H1 (cell line): ENCODE results near the gene TFF1. TPM values are rescaled to one million over a fixed set of nuclear protein-coding genes. Genes with fewer than 3 reads are reported as not detected.
"Not testable (repeated sequence)": the region's sequence is repeated elsewhere in the genome, so short reads cannot be mapped to it uniquely, and the experiment has no call there.

ENCODE experiments used
- CTCF ChIA-PET: fragments of 300-600 bp; sonication (Branson Sonifier 250); formaldehyde crosslinking; loops from one replicate; lab custom pipeline; 2021; ENCODE audit not compliant: partially characterized antibody; lab: Charles Lee
- POLR2A ChIA-PET: fragments of 300-600 bp; sonication (Branson Sonifier 250); formaldehyde crosslinking; loops from one replicate; lab custom pipeline; 2021; ENCODE audit warnings: inconsistent platforms; ENCODE audit not compliant: partially characterized antibody; lab: Charles Lee
- DNase-seq, 2 experiments: peaks; one replicate each; pipeline versions ENCODE4 v3.0.0 to v3.0.0-alpha.2; 2010 to 2022; ENCODE audit warnings: low spot score in 2 of 2, low read depth in 1 of 2, mixed read lengths in 1 of 2
- FAIRE-seq: peaks from 2 replicates; lab custom pipeline; 2011; peaks lifted over from hg19 to GRCh38; lab: Jason Lieb, UNC
- H2AFZ ChIP-seq: 2 replicates; pipeline ENCODE4 v1.8.1; 2012; ENCODE audit warnings: low read length, inconsistent platforms
- H2AK5ac ChIP-seq: 2 replicates; pipeline ENCODE4 v1.6.1; 2013; ENCODE audit warnings: low read depth, low read length
- H2BK120ac ChIP-seq: replicated peaks from 2 replicates; pipeline ENCODE3; 2013; ENCODE audit warnings: low read depth, low read length, inconsistent platforms
- H2BK12ac ChIP-seq: 2 replicates; pipeline ENCODE4 v1.6.1; 2013; ENCODE audit warnings: low read depth, low read length
- H2BK15ac ChIP-seq: 2 replicates; pipeline ENCODE4 v1.6.1; 2013; ENCODE audit warnings: low read length
- H2BK20ac ChIP-seq: 2 replicates; pipeline ENCODE4 v1.6.1; 2013; ENCODE audit warnings: low read length
- H2BK5ac ChIP-seq: 2 replicates; pipeline ENCODE4 v1.6.1; 2013; ENCODE audit warnings: low read depth, low read length
- H3K14ac ChIP-seq: 2 replicates; pipeline ENCODE4 v1.6.1; 2013; ENCODE audit warnings: inconsistent platforms; ENCODE audit not compliant: insufficient read length
- H3K18ac ChIP-seq: 2 replicates; pipeline ENCODE4 v1.6.1; 2013; ENCODE audit warnings: low read length; ENCODE audit errors: extremely low read depth
- H3K23ac ChIP-seq: 2 replicates; pipeline ENCODE4 v1.6.1; 2013; ENCODE audit warnings: inconsistent platforms; ENCODE audit not compliant: insufficient read length
- H3K23me2 ChIP-seq: 2 replicates; pipeline ENCODE4 v1.6.1; 2013; ENCODE audit warnings: low read depth, low read length
- H3K27ac ChIP-seq: 2 replicates; pipeline ENCODE4 v1.6.1; 2011; ENCODE audit warnings: low read depth, low read length, inconsistent platforms
- H3K27me3 ChIP-seq, 4 experiments: replicated peaks in 1 of 4; 1 replicate in 1 of 4; 2 replicates in 3 of 4; pipeline versions ENCODE4 v1.6.1 to v1.8.1; 2011 to 2013; ENCODE audit warnings: low read length in 3 of 4, mild to moderate bottlenecking in 3 of 4, inconsistent platforms in 2 of 4, mixed read lengths in 2 of 4, moderate library complexity in 1 of 4; ENCODE audit not compliant: control insufficient read depth in 3 of 4, insufficient read depth in 3 of 4; ENCODE audit errors: extremely low read depth in 1 of 4
- H3K36me3 ChIP-seq, 4 experiments: 2 replicates each; pipeline versions ENCODE4 v1.6.1 to v1.8.1; 2011 to 2013; ENCODE audit warnings: mild to moderate bottlenecking in 4 of 4, low read length in 3 of 4, moderate library complexity in 2 of 4, control low read depth in 1 of 4, inconsistent platforms in 1 of 4; ENCODE audit not compliant: insufficient read depth in 4 of 4, control insufficient read depth in 2 of 4
- H3K4ac ChIP-seq: replicated peaks from 2 replicates; pipeline ENCODE3; 2013; ENCODE audit warnings: low read length, low read depth, mixed read lengths, inconsistent platforms; ENCODE audit not compliant: insufficient read length
- H3K4me1 ChIP-seq, 4 experiments: replicated peaks in 1 of 4; 1 replicate in 1 of 4; 2 replicates in 3 of 4; pipeline versions ENCODE4 v1.6.1 to v1.8.1; 2011 to 2013; ENCODE audit warnings: low read length in 3 of 4, inconsistent platforms in 2 of 4, mixed read lengths in 1 of 4; ENCODE audit not compliant: insufficient read depth in 4 of 4, control insufficient read depth in 3 of 4
- H3K4me2 ChIP-seq, 2 experiments: 2 replicates each; pipeline versions ENCODE4 v1.6.1 to v1.8.1; 2011 to 2013; ENCODE audit warnings: low read depth in 2 of 2, low read length in 2 of 2, control low read depth in 1 of 2, inconsistent platforms in 1 of 2, mild to moderate bottlenecking in 1 of 2; ENCODE audit not compliant: insufficient read depth in 1 of 2
- H3K4me3 ChIP-seq, 4 experiments: fragments of 200-600, 300-600 bp in 1 of 4; sonication (generic), shearing (Covaris generic), sonication (Bioruptor Twin) in 1 of 4; 2 replicates each; pipeline versions ENCODE4 v1.5.1 to v1.8.1; 2011 to 2016; ENCODE audit warnings: low read length in 4 of 4, low read depth in 3 of 4, control low read depth in 2 of 4, inconsistent platforms in 2 of 4, mild to moderate bottlenecking in 2 of 4, mixed read lengths in 1 of 4, moderate library complexity in 1 of 4; ENCODE audit not compliant: insufficient read depth in 2 of 4; ENCODE audit errors: extremely low read depth in 1 of 4
- H3K56ac ChIP-seq: replicated peaks from 2 replicates; pipeline ENCODE3; 2013; ENCODE audit warnings: low read depth, mild to moderate bottlenecking, mixed read lengths, low read length, inconsistent platforms; ENCODE audit not compliant: insufficient read length
- H3K79me1 ChIP-seq: 2 replicates; pipeline ENCODE4 v1.6.1; 2013; ENCODE audit warnings: low read depth, low read length, control low read depth
- H3K79me2 ChIP-seq, 2 experiments: 2 replicates each; pipeline versions ENCODE4 v1.6.1 to v1.8.1; 2012 to 2013; ENCODE audit warnings: low read length in 2 of 2, mild to moderate bottlenecking in 2 of 2, inconsistent platforms in 1 of 2; ENCODE audit not compliant: insufficient read depth in 2 of 2, control insufficient read depth in 1 of 2
- H3K9ac ChIP-seq, 4 experiments: replicated peaks in 1 of 4; 1 replicate in 1 of 4; 2 replicates in 3 of 4; pipeline versions ENCODE4 v1.6.1 to v1.8.1; 2011 to 2013; ENCODE audit warnings: low read depth in 3 of 4, low read length in 3 of 4, control low read depth in 2 of 4, mild to moderate bottlenecking in 2 of 4, moderate library complexity in 2 of 4, inconsistent platforms in 1 of 4; ENCODE audit errors: extremely low read depth in 1 of 4
- H3K9me3 ChIP-seq, 2 experiments: 2 replicates each; pipeline versions ENCODE4 v1.6.1 to v1.8.1; 2012 to 2013; ENCODE audit warnings: mild to moderate bottlenecking in 2 of 2, moderate library complexity in 2 of 2, control low read depth in 1 of 2, inconsistent platforms in 1 of 2, low read depth in 1 of 2, low read length in 1 of 2, mixed read lengths in 1 of 2; ENCODE audit not compliant: insufficient read depth in 2 of 2
- H4K20me1 ChIP-seq, 2 experiments: replicated peaks in 1 of 2; 2 replicates each; pipeline versions ENCODE3 to v1.8.1; 2011 to 2013; ENCODE audit warnings: inconsistent platforms in 2 of 2, low read length in 2 of 2, mild to moderate bottlenecking in 1 of 2; ENCODE audit not compliant: insufficient read depth in 2 of 2, control insufficient read depth in 1 of 2
- H4K5ac ChIP-seq: 2 replicates; pipeline ENCODE4 v1.6.1; 2013; ENCODE audit warnings: low read length, low read depth, mixed read lengths, inconsistent platforms; ENCODE audit not compliant: insufficient read length
- H4K8ac ChIP-seq: 2 replicates; pipeline ENCODE4 v1.8.0; 2013; ENCODE audit warnings: mild to moderate bottlenecking, moderate library complexity, low read length, inconsistent platforms; ENCODE audit not compliant: insufficient read depth; ENCODE audit errors: extremely low read depth
- H4K91ac ChIP-seq: replicated peaks from 2 replicates; pipeline ENCODE3; 2013; ENCODE audit warnings: low read length, mixed read lengths, inconsistent platforms; ENCODE audit not compliant: insufficient read length
- WGBS, 2 experiments: shearing (Covaris generic) in 1 of 2; methylation state at CpG; one replicate each; pipeline versions ENCODE4 v1.1.6 to v1.1.7; 2013 to 2015; ENCODE audit warnings: low lambda C conversion rate in 2 of 2, mixed read lengths in 2 of 2, inconsistent platforms in 1 of 2, low coverage in 1 of 2, missing lambda C conversion rate in 1 of 2; ENCODE audit not compliant: insufficient replicate concordance in 2 of 2, insufficient coverage in 1 of 2, insufficient read length in 1 of 2; ENCODE audit errors: extremely low coverage in 1 of 2, missing lambda C conversion rate in 1 of 2; 5-methylcytosine and 5-hydroxymethylcytosine counted together
- polyA plus RNA-seq, 7 experiments: library from polyadenylated mRNA; depleted of rRNA in 3 of 7; stranded (reverse) in 5 of 7; unstranded in 2 of 7; fragments of >200 nt in 5 of 7; fragments of 200-250 nt in 2 of 7; gene quantifications; 1 replicate in 5 of 7; 2 replicates in 1 of 7; 4 replicates in 1 of 7; pipeline versions ENCODE4 v1.2.1 to v1.2.3, GENCODE V29; 2011 to 2013; ENCODE audit warnings: missing spikeins in 2 of 7, mixed read lengths in 2 of 7
- total RNA-seq: library from RNA; stranded (reverse); fragmentation: NEBNext Ultra II Directional; extraction: Animal tissue kit (Norgen Biotek cat#: 25700); gene quantifications from 2 replicates; pipeline ENCODE4 v1.2.1, GENCODE V29; 2021

TFF1 gene
- total and polyA plus RNA-seq, 2 of the 8 experiments (the other 6 are each of a cell fraction or from before 2014, with no cell fraction given) = not detected

- H3K14ac ChIP-seq, H3K4me1 ChIP-seq, H3K79me2 ChIP-seq, H4K5ac ChIP-seq, H4K91ac ChIP-seq, H3K4me2 ChIP-seq, H3K23me2 ChIP-seq, POLR2A ChIA-PET, H2BK120ac ChIP-seq, H2BK12ac ChIP-seq, H3K27me3 ChIP-seq, H3K56ac ChIP-seq, H3K18ac ChIP-seq, H3K9me3 ChIP-seq, H2BK5ac ChIP-seq, H4K20me1 ChIP-seq, H3K36me3 ChIP-seq, FAIRE-seq, H3K4ac ChIP-seq, H3K79me1 ChIP-seq, H2AFZ ChIP-seq, H4K8ac ChIP-seq, H3K27ac ChIP-seq, H2BK15ac ChIP-seq, H2BK20ac ChIP-seq, H2AK5ac ChIP-seq, H3K9ac ChIP-seq, H3K4me3 ChIP-seq, DNase-seq, H3K23ac ChIP-seq: not testable (repeated sequence)
- CTCF ChIA-PET = interaction anchor here (0.8 kb wide), 1 partner anchor 42 kb away, joined by 3 read pairs; no protein-coding TSS in a partner anchor
- 86% methylated on average over 5 of the region's 5 CpGs; no CpG with 5 or more reads in 1 of the 2 experiments for WGBS, 2 experiments
Measured at GRCh38 chr21:42408718-42409117, 42.4 kb upstream of the TFF1 start.
